Astrocyte (in vitro differentiated cells and primary cell): ENCODE measurements around the gene DGUOK. TPM values are rescaled to one million over a fixed set of nuclear protein-coding genes. Genes with fewer than 3 reads are reported as not detected.

Source experiments
- DNase-seq: peaks from one replicate; pipeline ENCODE4 v3.0.0-alpha.2; 2010; ENCODE audit warnings: low read depth
- FAIRE-seq: peaks from 2 replicates; lab custom pipeline; 2011; peaks lifted over from hg19 to GRCh38; lab: Jason Lieb, UNC
- H2AFZ ChIP-seq: 2 replicates; pipeline ENCODE4 v1.6.0; 2012; ENCODE audit warnings: low read depth, low read length, inconsistent platforms
- H3K27ac ChIP-seq: 2 replicates; pipeline ENCODE4 v1.5.1; 2011; ENCODE audit warnings: low read depth, low read length, inconsistent platforms
- H3K27me3 ChIP-seq: 2 replicates; pipeline ENCODE4 v1.6.0; 2011; ENCODE audit warnings: low read length, inconsistent platforms; ENCODE audit not compliant: insufficient read depth
- H3K36me3 ChIP-seq: 2 replicates; pipeline ENCODE4 v1.5.1; 2011; ENCODE audit warnings: low read length, inconsistent platforms; ENCODE audit not compliant: insufficient read depth
- H3K4me1 ChIP-seq: 2 replicates; pipeline ENCODE4 v1.5.1; 2011; ENCODE audit warnings: low read length, inconsistent platforms; ENCODE audit not compliant: insufficient read depth
- H3K4me2 ChIP-seq: 2 replicates; pipeline ENCODE4 v1.6.0; 2012; ENCODE audit warnings: low read length, inconsistent platforms
- H3K4me3 ChIP-seq: 2 replicates; pipeline ENCODE4 v1.5.1; 2011; ENCODE audit warnings: low read depth, mild to moderate bottlenecking, low read length, inconsistent platforms; ENCODE audit not compliant: insufficient read depth
- H3K79me2 ChIP-seq: 2 replicates; pipeline ENCODE4 v1.6.0; 2012; ENCODE audit warnings: mild to moderate bottlenecking, low read length, inconsistent platforms; ENCODE audit not compliant: insufficient read depth
- H3K9ac ChIP-seq: 2 replicates; pipeline ENCODE4 v1.6.0; 2012; ENCODE audit warnings: mild to moderate bottlenecking, low read length, inconsistent platforms
- H3K9me3 ChIP-seq: 2 replicates; pipeline ENCODE4 v1.5.1; 2012; ENCODE audit warnings: low read depth, mild to moderate bottlenecking, low read length, inconsistent platforms; ENCODE audit not compliant: insufficient read depth
- H4K20me1 ChIP-seq: 2 replicates; pipeline ENCODE4 v1.6.0; 2012; ENCODE audit warnings: low read length, inconsistent platforms; ENCODE audit not compliant: insufficient read depth
- H3K27ac Mint-ChIP-seq: one replicate; pipeline ENCODE4 v1.8.0; 2021; ENCODE audit warnings: mild to moderate bottlenecking, mixed read lengths; ENCODE audit not compliant: unreplicated experiment
- H3K27me3 Mint-ChIP-seq: one replicate; pipeline ENCODE4 v1.8.0; 2021; ENCODE audit warnings: low read depth, mixed read lengths; ENCODE audit not compliant: unreplicated experiment
- H3K36me3 Mint-ChIP-seq: one replicate; pipeline ENCODE4 v1.8.0; 2021; ENCODE audit warnings: low read depth, mixed read lengths; ENCODE audit not compliant: unreplicated experiment
- H3K4me1 Mint-ChIP-seq: one replicate; pipeline ENCODE4 v1.8.0; 2021; ENCODE audit warnings: low read depth, mixed read lengths; ENCODE audit not compliant: unreplicated experiment
- H3K4me3 Mint-ChIP-seq: one replicate; pipeline ENCODE4 v1.8.0; 2021; ENCODE audit warnings: mild to moderate bottlenecking, moderate library complexity, mixed read lengths; ENCODE audit not compliant: unreplicated experiment
- H3K9me3 Mint-ChIP-seq: one replicate; pipeline ENCODE4 v1.8.0; 2021; ENCODE audit warnings: mild to moderate bottlenecking, mixed read lengths; ENCODE audit not compliant: unreplicated experiment
- CTCF ChIP-seq: IDR thresholded peaks from 2 replicates; pipeline ENCODE4 v1.5.1; 2011; ENCODE audit warnings: low read depth, mild to moderate bottlenecking, inconsistent platforms, low read length, moderate library complexity; ENCODE audit not compliant: insufficient read depth
- EZH2 ChIP-seq: IDR thresholded peaks from 2 replicates; pipeline ENCODE4 v1.6.1; 2012; ENCODE audit warnings: mild to moderate bottlenecking, low read length, inconsistent platforms; ENCODE audit not compliant: insufficient read depth
- total RNA-seq: library from RNA; stranded (reverse); gene quantifications from 2 replicates; pipeline ENCODE4 v1.2.1, GENCODE V29; 2021

Gene DGUOK
- total RNA-seq, 1 donor from 2014 or later: 84.8 TPM

GRCh38 chr2:73999881-74000597 is 73.4 kb downstream of the DGUOK start:
- TF ChIP-seq CTCF: no peak
- TF ChIP-seq EZH2: no peak
- Histone ChIP-seq H4K20me1 (peaks cover 87% of the 10 kb centered on the region), H3K27me3 (no peaks in the 10 kb centered on the region), H3K9ac (no peak overlapping the region), H3K4me1 (peaks cover 40% of the 10 kb centered on the region), H3K27ac (no peak overlapping the region), H3K4me2 (peak overlapping the region; percentile 52), H2AFZ (no peak overlapping the region), H3K36me3 (no peaks in the 10 kb centered on the region), H3K79me2 (peaks cover 69% of the 10 kb centered on the region), H3K9me3 (no peaks in the 10 kb centered on the region), H3K4me3 (no peak overlapping the region)
- Mint-ChIP-seq H3K27me3 (no peaks in the 10 kb centered on the region), H3K4me3 (peak overlapping the region; percentile 47), H3K4me1 (peaks cover 41% of the 10 kb centered on the region), H3K36me3 (peaks cover 2% of the 10 kb centered on the region), H3K9me3 (no peaks in the 10 kb centered on the region), H3K27ac (peak overlapping the region; percentile 50)
- DNase-seq: no peak
- no peak for FAIRE-seq

GRCh38 chr2:74000666-74001065 is 74.0 kb downstream of the DGUOK start:
- Histone ChIP-seq H3K27ac (no peak overlapping the region), H2AFZ (no peak overlapping the region), H3K4me2 (peak overlapping the region; percentile 52), H3K9me3 (no peaks in the 10 kb centered on the region), H3K27me3 (no peaks in the 10 kb centered on the region), H3K79me2 (peaks cover 70% of the 10 kb centered on the region), H3K36me3 (no peaks in the 10 kb centered on the region), H3K4me3 (no peak overlapping the region), H4K20me1 (peaks cover 90% of the 10 kb centered on the region), H3K4me1 (peaks cover 40% of the 10 kb centered on the region), H3K9ac (no peak overlapping the region)
- no peak for DNase-seq
- TF ChIP-seq CTCF (no peak), EZH2 (no peak)
- Mint-ChIP-seq H3K27ac (peak overlapping the region; percentile 50), H3K4me1 (peaks cover 45% of the 10 kb centered on the region), H3K9me3 (no peaks in the 10 kb centered on the region), H3K36me3 (peaks cover 6% of the 10 kb centered on the region), H3K4me3 (peak overlapping the region; percentile 27), H3K27me3 (no peaks in the 10 kb centered on the region)
- FAIRE-seq: no peak

GRCh38 chr2:74001121-74001520 is 74.4 kb downstream of the DGUOK start:
- TF ChIP-seq EZH2: no peak
- TF ChIP-seq CTCF: no peak
- Histone ChIP-seq H3K9ac (no peak overlapping the region), H3K9me3 (no peaks in the 10 kb centered on the region), H3K79me2 (peaks cover 70% of the 10 kb centered on the region), H3K36me3 (no peaks in the 10 kb centered on the region), H3K27ac (no peak overlapping the region), H4K20me1 (peaks cover 90% of the 10 kb centered on the region), H3K4me1 (peaks cover 40% of the 10 kb centered on the region), H3K4me2 (no peak overlapping the region), H3K27me3 (no peaks in the 10 kb centered on the region), H3K4me3 (no peak overlapping the region), H2AFZ (no peak overlapping the region)
- DNase-seq: no peak
- Mint-ChIP-seq H3K9me3 (no peaks in the 10 kb centered on the region), H3K27ac (peak overlapping the region; percentile 36), H3K4me3 (peak overlapping the region; percentile 81), H3K36me3 (peaks cover 6% of the 10 kb centered on the region), H3K4me1 (peaks cover 47% of the 10 kb centered on the region), H3K27me3 (no peaks in the 10 kb centered on the region)
- FAIRE-seq: no peak
